Fibroblast of skin of right quadriceps (primary cell): ENCODE results near the gene FCHSD2.

Experiments used
- DNase-seq: peaks from one replicate; pipeline ENCODE4 v3.0.0-alpha.2; 2013

The FCHSD2 gene

GRCh38 chr11:73171436-73172161 is 29.5 kb upstream of the FCHSD2 start:
- no peak for DNase-seq

- no peak for DNase-seq
These were observed 28.0 kb upstream of the FCHSD2 start for GRCh38 chr11:73170140-73170539.

GRCh38 chr11:73168925-73169579 is 26.9 kb upstream of the FCHSD2 start:
- DNase-seq: no peak

DNA sequence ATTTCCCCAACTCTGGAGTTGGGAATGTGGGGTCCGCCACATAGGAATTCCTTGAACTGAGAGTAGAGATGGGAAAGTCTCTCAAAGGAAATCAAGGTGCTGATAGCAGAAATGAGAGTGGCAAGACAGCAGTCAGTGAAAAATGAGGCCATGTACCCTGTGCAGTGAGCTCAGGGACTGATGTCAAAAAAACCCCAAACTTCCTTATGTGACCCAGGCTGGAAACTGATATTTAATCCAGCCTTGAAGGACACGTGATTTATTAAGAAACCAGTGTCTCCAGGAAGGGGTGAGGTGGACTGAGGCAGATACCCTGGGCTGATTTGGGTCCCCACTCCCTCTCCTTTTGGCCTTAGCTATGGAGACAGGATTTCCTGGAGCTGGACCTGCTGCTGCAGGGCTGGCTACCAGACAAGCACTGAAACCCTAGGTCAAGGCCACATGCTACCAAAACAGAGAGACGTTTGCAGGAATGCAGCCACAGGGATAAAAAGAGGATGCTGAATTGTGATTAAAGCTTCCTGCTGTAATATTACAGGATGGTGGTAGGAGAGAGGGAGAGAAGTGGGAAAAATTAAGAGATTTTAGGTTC is 25.3 kb upstream of the FCHSD2 start:
- DNase-seq: no peak

DNA sequence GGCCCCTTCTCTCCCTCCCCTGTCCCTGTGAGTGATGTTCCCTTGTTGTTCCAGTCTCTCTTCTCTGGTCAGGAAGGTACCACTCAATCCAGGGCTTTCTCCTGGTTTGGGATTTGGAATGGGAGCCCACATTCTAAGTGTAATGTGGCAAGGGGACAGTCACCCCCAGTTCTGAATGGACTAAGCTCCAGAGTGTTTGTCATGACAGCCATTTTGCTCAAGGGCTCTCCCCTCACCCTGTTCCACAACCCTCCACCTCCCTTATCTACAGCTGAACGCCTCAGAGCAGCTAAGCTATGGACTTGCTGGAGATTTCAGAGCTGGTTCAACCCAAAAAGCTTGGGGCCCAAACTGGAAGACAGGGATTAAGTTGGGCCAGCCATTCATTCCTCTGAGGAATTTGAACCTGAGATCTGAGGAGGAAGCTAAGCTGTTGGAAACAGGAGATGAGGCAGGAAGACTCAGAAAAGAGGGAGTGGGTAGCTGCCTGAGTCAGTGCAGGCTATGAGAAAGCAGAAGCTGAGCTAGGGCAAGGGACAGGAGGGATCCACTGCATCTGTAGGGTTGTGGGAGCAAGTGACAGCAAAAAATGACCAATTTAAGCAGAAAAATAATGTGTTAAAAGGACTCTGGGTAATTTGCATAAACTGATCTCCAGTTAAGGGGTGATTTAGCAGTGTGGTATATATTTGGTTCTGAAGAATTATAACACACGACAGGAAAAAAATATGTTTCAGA is 22.9 kb upstream of the FCHSD2 start:
- DNase-seq: no peak

DNA sequence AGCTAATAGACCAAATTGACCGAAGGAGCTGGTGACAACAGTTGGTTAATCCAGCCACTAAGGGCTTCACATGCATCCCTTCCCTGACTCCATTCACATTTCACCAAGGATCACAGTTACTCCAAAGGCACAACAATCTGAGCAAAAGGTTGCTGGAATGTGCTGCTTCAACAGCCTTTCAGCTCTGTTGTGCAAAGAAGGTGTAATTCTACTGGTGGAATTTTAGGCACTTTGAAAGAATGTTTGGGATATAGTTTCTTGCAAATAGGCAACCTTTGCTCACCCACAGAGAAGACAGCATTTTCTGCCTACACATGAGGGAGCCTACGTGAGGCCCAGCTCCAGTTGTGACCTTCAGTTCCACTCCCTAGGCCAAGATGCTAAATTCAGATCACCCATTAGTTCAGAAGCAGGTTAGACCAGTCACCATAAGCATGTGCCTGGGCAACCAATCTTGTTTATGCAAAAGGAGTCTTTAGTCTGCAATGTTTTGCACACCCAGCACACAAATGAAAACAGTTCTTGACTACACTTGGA is 21.6 kb upstream of the FCHSD2 start:
- DNase-seq: no peak

DNA sequence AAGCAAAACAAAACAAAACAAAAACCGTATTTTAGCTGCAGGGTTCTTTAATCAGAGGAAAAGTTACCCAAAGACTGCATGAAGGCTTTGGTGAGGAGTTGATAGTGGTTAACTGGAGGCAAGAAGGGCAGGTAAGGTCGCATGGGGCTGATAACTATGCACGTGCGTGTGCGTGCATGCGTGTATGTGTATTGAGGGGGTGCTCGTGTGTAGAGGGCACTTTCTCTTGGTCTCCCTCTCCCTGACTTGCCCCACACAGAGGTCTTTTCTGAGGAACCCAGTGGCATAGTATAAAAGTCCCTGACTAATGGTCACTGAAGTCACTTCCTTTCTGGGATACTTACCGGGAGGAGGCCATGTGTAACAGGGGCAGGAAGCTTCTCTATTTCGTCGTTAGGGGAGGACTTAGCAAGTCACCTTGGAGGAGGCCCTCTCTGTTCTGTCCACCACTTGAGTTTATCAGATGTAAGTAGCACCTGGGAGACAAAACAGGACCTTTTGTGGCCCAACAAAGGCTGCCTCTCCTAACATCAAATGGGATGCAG is 20.1 kb upstream of the FCHSD2 start:
- no peak for DNase-seq

DNA sequence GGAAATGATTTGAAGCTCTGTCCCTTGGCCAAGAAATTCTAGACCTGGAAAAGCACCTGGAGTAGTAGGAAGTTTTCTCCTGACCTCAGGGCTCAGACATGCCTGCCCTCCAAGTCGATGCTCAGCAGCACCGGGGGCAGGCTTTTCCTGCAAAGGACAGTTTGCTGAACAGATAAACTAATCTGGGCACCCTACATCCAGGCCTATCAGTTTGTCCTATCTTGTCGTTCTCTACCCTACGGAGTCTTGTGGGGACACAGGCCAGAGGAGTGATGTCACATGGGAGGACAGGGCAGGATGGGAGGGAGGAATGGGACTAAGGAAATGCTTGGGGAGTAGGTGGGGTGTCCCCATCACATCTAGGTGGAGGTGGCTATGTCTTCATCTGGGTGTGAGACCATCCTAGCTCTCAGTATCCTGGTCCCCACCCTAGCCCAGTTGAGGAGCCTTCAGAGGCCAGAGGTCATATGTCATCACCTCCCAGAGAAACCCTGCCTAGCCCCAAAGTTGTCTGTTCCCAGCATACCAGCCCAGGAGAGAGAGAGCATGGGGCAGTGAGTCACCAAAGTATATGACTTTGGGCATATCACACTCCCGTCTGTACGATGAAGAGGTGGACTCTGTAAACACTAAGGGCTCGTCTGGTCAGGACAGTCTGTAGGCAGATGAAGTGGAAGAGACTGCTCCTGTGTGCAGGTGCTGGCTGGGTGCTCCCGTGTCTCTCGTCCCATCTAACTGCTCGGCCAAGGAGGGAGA is 18.1 kb upstream of the FCHSD2 start:
- DNase-seq: no peak

DNA sequence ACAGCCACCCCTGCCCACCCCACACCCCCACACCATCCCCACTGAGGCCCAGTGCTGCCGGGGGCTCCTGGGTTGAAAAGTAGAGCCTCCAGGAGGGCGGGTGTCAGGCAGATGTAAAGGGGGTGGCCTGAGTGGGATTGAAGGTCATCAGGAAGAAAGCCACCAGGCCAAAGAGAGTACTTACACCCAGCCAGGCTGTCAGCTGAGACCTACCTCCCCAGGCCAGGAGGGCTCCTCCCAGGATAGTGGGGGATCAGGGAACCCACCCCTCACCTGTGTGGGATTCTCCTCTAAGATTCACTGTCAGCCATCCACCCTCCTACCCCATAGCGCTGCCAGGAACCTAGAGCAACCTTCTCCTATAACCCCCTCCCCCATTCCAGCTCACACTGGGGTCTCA is 17.2 kb upstream of the FCHSD2 start:
- DNase-seq: no peak

DNA sequence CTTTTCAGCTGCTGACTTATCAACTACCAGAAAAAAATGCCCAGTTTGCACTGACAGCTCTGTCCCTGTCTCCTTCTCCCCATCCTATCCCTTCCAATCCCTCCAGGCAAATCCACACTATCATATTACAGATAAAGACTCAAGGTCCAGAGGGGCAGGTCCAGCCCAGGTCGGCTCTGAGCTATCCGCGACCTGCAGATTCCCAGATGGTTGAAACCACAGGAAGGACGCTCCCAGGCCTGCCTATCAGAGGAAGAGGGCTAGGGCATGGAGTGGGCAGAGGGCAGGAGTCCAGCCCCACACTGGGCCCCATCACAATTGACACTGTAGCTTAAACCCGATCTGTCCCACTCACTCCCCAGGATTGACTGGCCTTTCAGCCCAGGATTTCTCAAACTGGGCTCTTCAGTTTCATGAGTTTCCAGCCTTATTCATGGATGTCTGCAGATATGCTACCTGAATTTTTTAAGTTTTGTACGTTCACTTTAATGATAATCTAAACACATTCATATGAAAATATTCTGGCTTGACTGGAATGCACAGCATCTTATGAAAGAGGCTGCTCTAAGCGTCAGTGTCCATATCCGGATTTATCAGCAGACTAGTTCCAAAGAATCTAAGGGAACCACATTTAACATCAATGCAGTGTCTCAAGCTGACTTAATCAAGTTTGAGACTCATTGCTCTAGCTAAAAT is 16.4 kb upstream of the FCHSD2 start:
- DNase-seq: peak; percentile 37

DNA sequence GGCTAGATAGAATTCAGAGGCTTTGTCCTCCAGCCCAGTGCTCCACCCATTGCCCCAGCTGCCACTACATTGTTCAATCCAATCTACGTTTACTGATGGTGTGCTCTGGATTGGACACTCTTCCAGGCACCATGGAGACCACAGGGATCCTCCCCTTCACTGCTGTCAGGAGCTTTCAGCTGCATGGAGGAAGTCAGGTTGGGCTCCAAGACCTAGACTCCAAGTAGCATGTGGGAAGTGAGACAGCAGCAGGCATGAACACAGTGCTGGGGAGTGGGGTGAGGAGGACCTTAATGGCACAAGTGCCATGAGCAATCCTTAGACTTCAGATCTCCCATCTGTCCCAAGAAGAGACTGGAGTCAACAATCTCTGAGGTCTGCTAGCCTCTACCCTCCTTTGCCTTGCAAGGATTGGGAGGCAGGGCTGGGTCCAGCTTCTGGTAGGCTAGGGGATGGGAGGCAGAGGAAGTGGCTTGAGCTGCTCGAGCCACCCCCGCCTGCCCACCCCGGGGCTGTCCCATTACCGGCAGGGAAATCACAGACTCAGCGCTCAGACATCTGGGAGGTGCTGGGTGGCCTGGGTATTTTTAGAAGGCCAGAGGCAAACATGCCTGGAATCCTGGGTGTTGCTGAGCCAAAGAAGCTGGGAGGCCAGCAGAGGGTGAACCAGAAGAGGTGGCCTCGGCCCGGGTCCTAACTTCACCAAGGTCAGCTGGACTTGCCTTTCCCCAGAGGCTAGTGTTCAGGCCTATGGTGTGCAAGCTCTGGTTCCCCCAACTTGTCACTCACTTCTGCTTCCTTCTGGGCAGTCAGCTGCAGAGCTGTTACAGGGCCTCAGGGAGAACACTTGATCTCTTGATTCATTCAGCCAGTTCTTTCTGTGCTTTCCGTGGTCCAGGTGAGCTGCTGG is 15.2 kb upstream of the FCHSD2 start:
- peak; percentile 63 for DNase-seq

DNA sequence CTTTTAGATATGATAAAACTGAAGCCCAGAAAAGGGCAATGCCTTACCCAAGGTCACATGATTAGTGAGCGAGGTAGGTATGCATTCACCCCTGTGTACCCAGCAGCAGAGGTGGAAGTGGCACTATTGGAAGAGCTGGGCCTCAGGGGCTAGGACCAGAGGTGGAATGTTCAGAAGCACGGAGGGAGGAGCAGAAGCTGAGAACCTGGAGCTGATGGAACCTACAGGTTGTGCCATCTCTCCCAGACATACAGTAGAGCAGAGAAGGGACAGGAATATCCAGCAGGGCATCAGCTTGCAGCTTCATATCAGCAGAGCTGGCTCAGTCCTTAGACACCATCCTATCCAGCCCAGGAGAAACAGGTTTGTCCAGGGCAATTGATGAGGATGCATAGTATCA is 14.6 kb upstream of the FCHSD2 start:
- DNase-seq: no peak

GRCh38 chr11:73156114-73156513 is 14.0 kb upstream of the FCHSD2 start:
- no peak for DNase-seq

- DNase-seq: no peak
These were observed 13.0 kb upstream of the FCHSD2 start for GRCh38 chr11:73155102-73155501.

- DNase-seq: no peak
These were observed 12.1 kb upstream of the FCHSD2 start for GRCh38 chr11:73154178-73154577.

DNA sequence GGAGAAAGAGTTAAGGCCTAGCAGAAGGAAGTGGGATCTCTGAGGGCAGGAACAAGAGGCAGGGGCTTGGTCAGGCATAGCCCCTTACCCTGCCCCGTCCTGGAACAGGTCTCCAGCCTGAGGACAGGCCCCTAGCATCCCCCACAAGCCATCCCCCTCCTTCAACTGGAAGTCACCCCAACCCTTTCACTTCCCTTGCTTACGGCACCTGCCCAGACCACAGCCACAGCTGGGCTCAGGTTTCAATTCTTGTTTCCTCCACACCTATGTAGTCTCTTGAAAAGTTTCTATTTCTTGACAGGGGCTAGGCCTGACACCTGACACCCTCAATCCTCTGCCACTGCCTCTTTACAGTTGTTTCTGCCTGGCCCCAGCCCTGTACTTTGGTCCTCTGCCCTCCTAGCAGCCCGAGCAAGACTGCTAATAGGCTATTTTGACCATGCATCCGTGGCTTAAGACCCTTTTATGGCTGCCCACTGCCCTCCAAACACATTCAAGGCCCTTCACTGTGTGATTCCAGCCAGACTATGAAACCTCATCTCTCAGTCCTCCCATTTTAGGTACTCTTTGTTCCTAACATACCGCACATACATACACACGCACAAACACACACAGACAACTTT is 10.9 kb upstream of the FCHSD2 start:
- DNase-seq: no peak

GRCh38 chr11:73152086-73152853 is 10.2 kb upstream of the FCHSD2 start:
- no peak for DNase-seq

DNA sequence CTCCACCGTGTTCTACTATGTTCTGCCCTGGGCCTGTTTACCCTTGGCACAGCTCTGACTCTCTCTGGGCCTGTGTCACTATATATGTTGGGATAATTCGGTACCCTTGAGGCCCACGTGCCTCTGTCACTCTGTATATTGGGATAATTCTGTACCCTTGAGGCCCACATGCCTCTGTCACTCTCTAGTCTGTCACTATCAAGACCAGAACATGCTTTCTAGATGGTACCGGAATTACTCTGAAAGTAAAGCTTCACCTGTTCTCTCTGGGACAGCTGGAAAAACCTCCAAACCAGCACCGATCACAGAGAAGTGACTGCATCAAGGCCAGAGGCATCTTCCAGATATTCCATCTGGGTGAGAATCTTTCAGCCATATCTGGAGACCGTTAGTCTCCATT is 9.3 kb upstream of the FCHSD2 start:
- DNase-seq: no peak

DNA sequence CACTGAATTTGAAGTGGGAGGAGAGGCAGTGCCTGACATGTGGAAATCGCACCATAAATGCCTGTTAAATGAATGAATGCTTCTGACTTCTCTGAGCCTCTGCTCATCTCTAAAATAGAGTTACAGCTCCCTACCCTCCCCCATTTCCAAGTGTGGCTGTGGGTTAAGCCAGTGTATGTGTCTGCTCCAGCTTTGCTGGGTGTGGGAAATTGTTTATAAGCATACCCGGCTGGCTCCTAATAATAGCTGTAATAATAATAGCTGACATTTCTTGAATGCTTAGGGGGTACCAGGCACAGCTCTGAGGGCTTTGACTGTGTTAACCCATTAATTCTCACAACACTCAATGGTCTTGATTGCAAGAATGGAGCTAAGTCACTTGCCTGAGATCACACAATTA is 7.0 kb upstream of the FCHSD2 start:
- no peak for DNase-seq
